HG03025 (cell line): ENCODE results near the gene WASL.
"Not testable (repeated sequence)": the region's sequence is repeated elsewhere in the genome, so short reads cannot be mapped to it uniquely, and the experiment has no call there.

Experiments used
- ATAC-seq: cut with Tn5 transposase; IDR thresholded peaks from one replicate; pipeline ENCODE4 v1.9.1; 2021; ENCODE audit warnings: mild to moderate bottlenecking, moderate library complexity; ENCODE audit not compliant: unreplicated experiment, low FRiP score

Gene WASL

DNA sequence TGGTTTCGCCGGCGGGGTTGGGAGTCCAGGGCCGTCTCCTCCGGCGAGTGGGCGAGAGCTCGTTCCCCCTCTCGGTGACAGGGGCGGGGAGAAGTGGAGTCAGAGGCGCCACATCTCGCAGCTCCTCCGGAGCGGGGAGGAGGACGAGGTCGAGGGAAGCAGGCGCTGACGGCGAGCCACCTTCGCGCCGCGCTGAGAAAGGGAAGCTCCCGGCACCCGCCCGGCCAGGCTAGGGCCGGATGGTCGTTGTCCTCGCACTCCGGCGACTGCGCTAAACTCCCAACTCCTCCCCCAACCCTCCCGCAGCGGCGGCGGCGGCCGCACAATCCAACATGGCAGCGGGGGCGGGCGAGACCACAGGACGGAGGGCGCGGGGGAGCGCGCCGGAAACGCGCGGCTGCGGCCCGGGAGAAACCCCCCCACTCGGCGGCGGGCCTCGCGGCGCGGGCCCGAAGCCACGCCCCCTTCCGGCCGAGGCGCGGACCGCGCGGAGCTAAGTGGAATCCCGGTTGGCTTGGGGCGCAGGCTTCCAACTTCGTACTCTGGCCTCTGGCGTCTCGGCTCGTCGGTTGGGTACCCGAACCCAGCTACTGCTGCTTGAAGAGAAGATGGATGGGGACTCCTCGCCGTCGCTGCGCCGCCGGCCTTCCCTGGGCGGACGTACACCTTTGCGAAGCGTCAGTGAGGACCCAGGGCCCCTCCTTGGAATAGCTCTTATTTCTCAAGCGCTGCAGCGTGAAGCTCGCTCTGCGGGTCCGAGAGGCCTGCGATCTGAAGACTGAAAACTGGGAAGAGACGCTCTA, at the start of gene WASL:
TSS of gene WASL (minus strand) at position 270 of the 803 bp plus-strand sequence. CDS start at position 1, 269 bp downstream.
- peak; percentile 74 for ATAC-seq

GRCh38 chr7:123797673-123798531, 49.1 kb upstream of the WASL start:
- no peak for ATAC-seq

- no peak for ATAC-seq
These were observed 47.8 kb upstream of the WASL start for GRCh38 chr7:123796568-123796967.

GRCh38 chr7:123795917-123796316, 47.1 kb upstream of the WASL start:
- no peak for ATAC-seq

GRCh38 chr7:123795116-123795515, 46.3 kb upstream of the WASL start:
- not testable (repeated sequence) for ATAC-seq

DNA sequence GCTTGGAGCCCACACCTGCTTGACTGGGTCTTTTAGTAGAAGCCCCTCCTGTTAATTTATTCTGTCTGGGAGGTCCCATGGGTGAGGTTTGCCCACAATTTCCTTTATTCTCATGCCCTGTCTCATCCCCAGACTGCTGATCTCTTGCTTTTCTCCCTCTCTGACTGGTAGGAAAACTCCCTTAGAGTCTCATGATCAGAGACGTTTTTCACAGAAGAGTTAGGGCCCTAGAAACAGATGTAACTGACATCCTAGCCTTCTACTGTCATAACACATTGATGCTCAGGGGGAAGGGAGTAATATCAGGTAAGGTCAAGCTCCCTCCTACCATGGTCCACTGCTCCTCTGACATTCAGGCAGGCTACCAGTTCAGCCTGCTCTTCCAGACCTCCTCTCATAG, 43.7 kb upstream of the WASL start:
- no peak for ATAC-seq

DNA sequence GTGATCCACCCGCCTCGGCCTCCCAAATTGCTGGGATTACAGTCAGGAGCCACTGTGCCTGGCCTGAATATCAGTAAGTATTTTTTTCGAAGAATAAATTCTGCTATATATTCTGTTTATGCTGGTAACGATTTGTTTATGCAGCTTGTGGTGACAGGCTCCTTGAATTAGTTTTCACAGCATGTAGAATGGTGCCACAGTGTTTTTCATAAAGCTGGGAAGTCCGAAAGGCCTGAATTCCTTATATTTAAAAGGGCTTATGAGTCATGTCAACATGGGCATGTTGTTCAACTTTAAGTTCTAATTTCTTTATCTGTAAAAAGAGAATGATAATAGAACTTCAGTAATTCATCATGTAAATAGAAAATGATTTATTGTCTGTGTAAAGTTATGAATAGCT, 42.2 kb upstream of the WASL start:
- ATAC-seq, result no peak

GRCh38 chr7:123789817-123790216, 41.0 kb upstream of the WASL start:
- no peak for ATAC-seq

DNA sequence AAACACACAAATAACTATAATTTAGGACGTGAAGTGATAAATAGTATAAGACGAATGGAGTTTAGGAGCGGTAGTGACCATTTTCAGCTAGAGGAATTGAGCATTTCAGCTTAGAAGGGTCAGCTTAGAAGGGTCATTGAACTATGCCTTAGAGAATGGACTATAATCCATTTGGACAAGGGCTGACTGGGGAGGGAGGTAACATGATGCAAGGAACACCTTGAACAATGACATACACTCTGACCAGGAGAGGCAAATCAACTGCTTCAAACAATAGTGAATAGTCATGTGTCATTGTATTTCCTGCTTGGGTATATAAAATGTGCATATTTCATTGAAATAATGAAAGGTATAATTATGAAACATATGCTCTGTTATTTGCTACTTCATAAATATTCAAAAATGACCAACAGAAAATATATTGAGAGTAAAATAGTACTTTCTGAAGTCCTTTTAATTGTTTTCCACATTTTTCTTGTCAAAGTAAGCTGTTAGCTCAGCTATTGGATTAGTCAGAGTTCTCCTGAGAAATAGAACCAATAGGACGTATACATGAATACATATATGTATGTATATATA, 40.5 kb upstream of the WASL start:
- ATAC-seq, result no peak

GRCh38 chr7:123788584-123788983, 39.8 kb upstream of the WASL start:
- no peak for ATAC-seq

DNA sequence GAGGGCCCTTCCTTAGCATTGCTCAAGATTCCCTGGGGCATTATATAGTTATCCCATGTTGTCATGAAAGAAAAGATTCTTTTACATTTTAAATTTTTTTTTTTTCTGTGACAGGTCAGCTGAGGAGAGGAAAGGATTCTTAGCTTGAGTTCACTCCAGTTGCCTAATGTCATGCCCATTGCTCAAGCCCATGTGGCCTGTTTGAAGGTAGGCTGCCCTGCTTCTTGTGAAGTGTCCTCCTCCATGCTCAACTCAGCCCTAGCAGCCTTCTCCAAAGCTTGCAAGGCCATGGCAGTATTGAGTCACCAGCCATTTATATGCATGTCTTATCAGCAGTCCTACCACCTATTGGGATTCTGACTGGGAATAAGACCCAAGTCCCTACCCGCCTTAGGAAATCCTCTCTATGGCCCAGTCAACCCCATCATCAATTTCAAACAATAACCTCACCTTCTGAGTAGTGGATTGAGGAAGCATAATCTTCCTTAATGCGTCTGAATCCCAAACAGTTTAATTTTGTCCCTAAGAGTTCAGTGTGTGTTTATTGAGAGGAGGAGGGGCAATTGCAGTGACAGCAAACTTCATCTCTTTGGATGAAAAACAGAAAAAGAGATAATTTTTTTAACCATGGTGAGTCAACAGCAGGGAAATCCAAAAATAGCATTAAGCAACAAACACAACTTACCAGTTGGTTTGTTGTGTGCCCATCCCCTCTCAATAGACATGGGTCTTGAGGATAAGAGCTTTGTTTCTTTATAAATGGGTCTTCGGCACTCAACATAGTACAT, 38.6 kb upstream of the WASL start:
- no peak for ATAC-seq

DNA sequence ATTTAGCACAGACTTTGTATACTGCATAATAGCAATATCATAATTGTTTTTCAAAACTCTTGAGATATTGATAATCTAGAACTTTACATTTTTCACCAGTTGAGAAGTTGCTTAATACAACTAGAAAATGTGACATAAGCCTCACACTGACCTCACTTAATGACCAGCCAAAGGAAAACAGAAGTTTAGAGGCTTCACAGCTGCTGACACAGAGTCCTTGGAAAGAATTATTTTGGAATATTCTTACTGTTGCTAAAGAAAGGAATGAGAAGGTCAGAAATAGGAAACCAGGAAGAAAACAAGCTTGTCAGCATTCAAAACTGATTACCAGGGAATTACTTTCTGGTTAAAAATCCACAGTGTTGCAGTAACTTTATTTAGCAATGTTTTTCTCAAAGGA, 35.5 kb upstream of the WASL start:
- no peak for ATAC-seq

GRCh38 chr7:123783820-123784219, 35.0 kb upstream of the WASL start:
- ATAC-seq, result no peak

GRCh38 chr7:123782071-123782798, 33.4 kb upstream of the WASL start:
- ATAC-seq, result no peak

DNA sequence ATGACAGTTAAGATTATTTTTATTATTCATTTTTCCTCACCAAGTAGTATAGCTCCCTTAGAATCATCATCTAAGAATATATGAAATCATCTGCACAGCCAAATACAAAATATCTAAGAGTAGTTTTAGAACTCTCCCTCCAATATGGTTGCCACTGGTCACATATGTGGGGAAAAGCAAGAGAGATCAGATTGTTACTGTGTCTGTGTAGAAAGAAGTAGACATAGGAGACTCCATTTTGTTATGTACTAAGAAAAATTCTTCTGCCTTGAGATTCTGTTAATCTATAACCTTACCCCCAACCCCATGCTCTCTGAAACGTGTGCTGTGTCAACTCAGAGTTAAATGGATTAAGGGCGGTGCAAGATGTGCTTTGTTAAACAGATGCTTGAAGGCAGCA, 31.7 kb upstream of the WASL start:
- ATAC-seq, result not testable (repeated sequence)

DNA sequence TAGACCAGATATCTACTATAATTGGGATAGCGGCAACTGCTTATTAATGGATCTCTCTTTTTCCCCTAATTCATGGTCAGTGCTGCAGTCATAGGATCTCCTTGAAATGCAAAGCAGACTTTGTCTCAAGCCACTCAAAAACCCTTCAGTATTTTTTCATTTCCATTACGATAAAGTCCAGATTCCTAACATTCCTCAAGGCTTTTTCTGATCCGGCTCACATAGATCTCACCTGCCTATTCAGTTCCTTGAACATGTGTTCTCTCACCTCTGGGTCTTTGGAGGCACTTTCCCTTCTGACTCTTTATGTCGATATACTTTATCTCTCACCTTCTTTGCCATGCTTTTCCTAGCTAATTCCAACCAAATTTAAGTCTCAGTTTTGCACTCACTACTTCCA, 25.7 kb upstream of the WASL start:
- no peak for ATAC-seq

GRCh38 chr7:123773481-123773880, 24.7 kb upstream of the WASL start:
- no peak for ATAC-seq

GRCh38 chr7:123772652-123773051, 23.8 kb upstream of the WASL start:
- ATAC-seq, result no peak

DNA sequence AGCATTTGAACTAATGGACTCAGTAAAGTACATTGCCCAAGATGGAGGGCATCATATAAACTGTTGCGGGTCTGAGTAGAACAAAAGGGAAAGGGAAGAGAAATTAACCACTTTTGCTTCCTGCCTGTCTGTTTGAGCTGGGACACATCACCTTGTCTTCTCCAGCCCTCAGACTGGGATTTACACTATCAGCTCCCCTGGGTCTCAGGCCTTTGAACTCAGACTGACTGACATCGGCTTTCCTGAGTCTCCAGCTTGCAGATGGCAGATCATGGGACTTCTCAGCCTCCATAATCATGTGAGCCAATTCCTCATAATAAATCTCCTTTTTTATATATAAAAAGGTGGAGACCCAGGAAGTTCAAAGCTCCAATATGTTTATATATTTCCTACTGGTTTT, 23.0 kb upstream of the WASL start:
- no peak for ATAC-seq

- no peak for ATAC-seq
These were observed 22.5 kb upstream of the WASL start for GRCh38 chr7:123771256-123771655.
